Neural cell (in vitro differentiated cells): ENCODE results near the gene S100A13.

Experiments
- RAD21 ChIP-seq: fragments of 450-650 bp; conservative IDR thresholded peaks from 2 replicates; pipeline ENCODE4 v1.6.1; 2014; ENCODE audit warnings: antibody characterized with exemption, mild to moderate bottlenecking, moderate library complexity
- TF ChIP-seq, protein P1 (sequence below): fragments of 450-650 bp; IDR thresholded peaks from 2 replicates; pipeline ENCODE4 v1.5.1; 2014; ENCODE audit warnings: antibody characterized with exemption, mild to moderate bottlenecking, moderate library complexity; ENCODE audit not compliant: poor library complexity, severe bottlenecking

DNA sequence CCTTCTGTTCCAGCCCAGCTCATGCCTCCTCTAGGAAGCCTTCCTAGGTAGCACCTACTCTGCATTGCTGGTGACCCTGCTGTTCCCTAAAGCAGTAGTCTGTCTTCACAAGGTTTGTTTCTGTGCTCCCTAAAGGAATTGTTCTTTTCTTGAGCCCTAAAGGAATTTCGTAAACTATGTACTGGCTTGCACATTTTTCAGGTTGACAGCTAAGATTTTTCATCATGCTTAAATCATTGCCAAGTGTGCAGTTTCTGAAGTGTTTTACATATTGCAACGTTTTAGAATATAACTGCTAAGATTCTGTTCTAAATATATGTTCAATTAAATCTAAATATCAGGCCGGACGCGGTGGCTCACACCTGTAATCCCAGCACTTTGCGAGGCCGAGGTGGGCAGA lies 27.5 kb downstream of the S100A13 start:
- no peak for TF ChIP-seq RAD21
- TF ChIP-seq, protein P1, sequence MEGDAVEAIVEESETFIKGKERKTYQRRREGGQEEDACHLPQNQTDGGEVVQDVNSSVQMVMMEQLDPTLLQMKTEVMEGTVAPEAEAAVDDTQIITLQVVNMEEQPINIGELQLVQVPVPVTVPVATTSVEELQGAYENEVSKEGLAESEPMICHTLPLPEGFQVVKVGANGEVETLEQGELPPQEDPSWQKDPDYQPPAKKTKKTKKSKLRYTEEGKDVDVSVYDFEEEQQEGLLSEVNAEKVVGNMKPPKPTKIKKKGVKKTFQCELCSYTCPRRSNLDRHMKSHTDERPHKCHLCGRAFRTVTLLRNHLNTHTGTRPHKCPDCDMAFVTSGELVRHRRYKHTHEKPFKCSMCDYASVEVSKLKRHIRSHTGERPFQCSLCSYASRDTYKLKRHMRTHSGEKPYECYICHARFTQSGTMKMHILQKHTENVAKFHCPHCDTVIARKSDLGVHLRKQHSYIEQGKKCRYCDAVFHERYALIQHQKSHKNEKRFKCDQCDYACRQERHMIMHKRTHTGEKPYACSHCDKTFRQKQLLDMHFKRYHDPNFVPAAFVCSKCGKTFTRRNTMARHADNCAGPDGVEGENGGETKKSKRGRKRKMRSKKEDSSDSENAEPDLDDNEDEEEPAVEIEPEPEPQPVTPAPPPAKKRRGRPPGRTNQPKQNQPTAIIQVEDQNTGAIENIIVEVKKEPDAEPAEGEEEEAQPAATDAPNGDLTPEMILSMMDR: no peak
